Neural progenitor cell (in vitro differentiated cells): ENCODE measurements around the gene STK24. TPM values are rescaled to one million over a fixed set of nuclear protein-coding genes. Genes with fewer than 3 reads are reported as not detected.
"Not testable (repeated sequence)": the region's sequence is repeated elsewhere in the genome, so short reads cannot be mapped to it uniquely, and the experiment has no call there.

Source experiments
- DNase-seq: peaks from one replicate; pipeline ENCODE4 v3.0.0-alpha.2; 2016; ENCODE audit warnings: low spot score
- H2AFZ ChIP-seq: fragments of 200-600 bp; sonication (generic); replicated peaks from 2 replicates; pipeline ENCODE4 v1.6.1; 2016; ENCODE audit warnings: antibody characterized with exemption
- H3F3A ChIP-seq: fragments of 200-600 bp; sonication (generic); 2 replicates; pipeline ENCODE4 v1.6.1; 2016; ENCODE audit warnings: antibody characterized with exemption, low read depth
- H3K27ac ChIP-seq: fragments of 200-600 bp; sonication (generic); 2 replicates; pipeline ENCODE4 v1.5.1; 2016; ENCODE audit warnings: mild to moderate bottlenecking
- H3K27me3 ChIP-seq: fragments of 200-600 bp; sonication (generic); 2 replicates; pipeline ENCODE4 v1.6.1; 2016; ENCODE audit warnings: mild to moderate bottlenecking, moderate library complexity
- H3K36me3 ChIP-seq: fragments of 200-600 bp; sonication (generic); 2 replicates; pipeline ENCODE4 v1.5.1; 2016
- H3K4me1 ChIP-seq: fragments of 200-600 bp; sonication (generic); 2 replicates; pipeline ENCODE4 v1.6.1; 2016; ENCODE audit warnings: mixed run types
- H3K4me2 ChIP-seq: fragments of 200-600 bp; sonication (generic); 2 replicates; pipeline ENCODE4 v1.6.1; 2016
- H3K4me3 ChIP-seq: fragments of 200-600 bp; sonication (generic); 2 replicates; pipeline ENCODE4 v1.5.1; 2016
- H3K79me2 ChIP-seq: fragments of 200-600 bp; sonication (generic); 2 replicates; pipeline ENCODE4 v1.6.1; 2016; ENCODE audit warnings: low read depth
- H3K9ac ChIP-seq: fragments of 200-600 bp; sonication (generic); 2 replicates; pipeline ENCODE4 v1.6.1; 2016
- H3K9me3 ChIP-seq: fragments of 200-600 bp; sonication (generic); 2 replicates; pipeline ENCODE4 v1.5.1; 2016; ENCODE audit warnings: low read depth
- H4K20me1 ChIP-seq: fragments of 200-600 bp; sonication (generic); 2 replicates; pipeline ENCODE4 v1.6.1; 2016; ENCODE audit warnings: low read depth
- H3K27ac Mint-ChIP-seq: 3 replicates; pipeline ENCODE4 v1.8.0; 2021; ENCODE audit warnings: mixed read lengths
- H3K27me3 Mint-ChIP-seq: 2 replicates; pipeline ENCODE4 v1.8.0; 2022; ENCODE audit warnings: low read depth, mild to moderate bottlenecking, inconsistent platforms, moderate library complexity, mixed read lengths; ENCODE audit not compliant: insufficient read depth
- H3K36me3 Mint-ChIP-seq: 3 replicates; pipeline ENCODE4 v1.8.0; 2021; ENCODE audit warnings: mixed read lengths
- H3K4me1 Mint-ChIP-seq: 3 replicates; pipeline ENCODE4 v1.8.0; 2021; ENCODE audit warnings: mixed read lengths
- H3K4me3 Mint-ChIP-seq: 3 replicates; pipeline ENCODE4 v1.8.0; 2021; ENCODE audit warnings: mild to moderate bottlenecking, moderate library complexity, mixed read lengths
- H3K9me3 Mint-ChIP-seq: 3 replicates; pipeline ENCODE4 v1.8.0; 2020; ENCODE audit warnings: mixed read lengths
- CTCF ChIP-seq: fragments of 200-600 bp; sonication (generic); IDR thresholded peaks from 2 replicates; pipeline ENCODE4 v1.5.1; 2017; ENCODE audit warnings: antibody characterized with exemption, mild to moderate bottlenecking
- EZH2 ChIP-seq: fragments of 200-600 bp; sonication (generic); IDR thresholded peaks from 2 replicates; pipeline ENCODE4 v1.6.1; 2017; ENCODE audit warnings: antibody characterized with exemption, mild to moderate bottlenecking, moderate library complexity
- EZH2phosphoT487 ChIP-seq: fragments of 200-600 bp; sonication (generic); IDR thresholded peaks from 2 replicates; pipeline ENCODE4 v1.6.1; 2017; ENCODE audit warnings: antibody characterized with exemption
- total RNA-seq: library from RNA; depleted of rRNA; stranded (reverse); fragments of >200 nt; gene quantifications from 2 replicates; pipeline ENCODE4 v1.2.3, GENCODE V29; 2015; ENCODE audit warnings: low replicate concordance

STK24 gene
- total RNA-seq, 1 donor from 2014 or later: 330 TPM

GRCh38 chr13:98416408-98416807, 160.5 kb downstream of the STK24 start:
- Histone ChIP-seq H3K27ac (no peak overlapping the region), H3F3A (no peaks in the 10 kb centered on the region), H3K4me1 (no peaks in the 10 kb centered on the region), H3K36me3 (no peaks in the 10 kb centered on the region), H3K27me3 (no peaks in the 10 kb centered on the region), H3K9ac (no peak overlapping the region), H3K4me2 (no peak overlapping the region), H3K4me3 (no peak overlapping the region), H3K9me3 (no peaks in the 10 kb centered on the region), H4K20me1 (no peaks in the 10 kb centered on the region), H2AFZ (no peak overlapping the region), H3K79me2 (no peaks in the 10 kb centered on the region)
- no peak overlapping the region for H3K27ac Mint-ChIP-seq
- no peaks in the 10 kb centered on the region for H3K4me1 Mint-ChIP-seq
- DNase-seq: no peak
- TF ChIP-seq EZH2phosphoT487 (no peak), EZH2 (no peak), CTCF (no peak)
- peaks cover 47% of the 10 kb centered on the region for H3K36me3 Mint-ChIP-seq
- H3K9me3 Mint-ChIP-seq: peaks cover 3% of the 10 kb centered on the region
- H3K4me3 Mint-ChIP-seq: no peak overlapping the region
- peaks cover 6% of the 10 kb centered on the region for H3K27me3 Mint-ChIP-seq

- H4K20me1 ChIP-seq: no peaks in the 10 kb centered on the region
- no peaks in the 10 kb centered on the region for H3K4me1 ChIP-seq
- no peaks in the 10 kb centered on the region for H3K27me3 ChIP-seq
- H2AFZ ChIP-seq: no peak overlapping the region
- no peak overlapping the region for H3K9ac ChIP-seq
- H3K4me3 Mint-ChIP-seq: no peak overlapping the region
- DNase-seq: no peak
- H3K27ac Mint-ChIP-seq: no peak overlapping the region
- no peaks in the 10 kb centered on the region for H3F3A ChIP-seq
- peaks cover 3% of the 10 kb centered on the region for H3K9me3 Mint-ChIP-seq
- H3K27ac ChIP-seq: no peak overlapping the region
- no peaks in the 10 kb centered on the region for H3K9me3 ChIP-seq
- no peaks in the 10 kb centered on the region for H3K4me1 Mint-ChIP-seq
- no peak overlapping the region for H3K4me2 ChIP-seq
- no peak for TF ChIP-seq EZH2
- no peak for TF ChIP-seq EZH2phosphoT487
- TF ChIP-seq CTCF: no peak
- H3K36me3 Mint-ChIP-seq: peaks cover 48% of the 10 kb centered on the region
- H3K4me3 ChIP-seq: no peak overlapping the region
- H3K36me3 ChIP-seq: no peaks in the 10 kb centered on the region
- no peaks in the 10 kb centered on the region for H3K79me2 ChIP-seq
- peaks cover 6% of the 10 kb centered on the region for H3K27me3 Mint-ChIP-seq
These were observed 161.4 kb downstream of the STK24 start for GRCh38 chr13:98415326-98416070.

- H3K4me1 ChIP-seq: no peaks in the 10 kb centered on the region
- no peak overlapping the region for H3K4me3 Mint-ChIP-seq
- TF ChIP-seq CTCF (peak; percentile 30), EZH2 (no peak), EZH2phosphoT487 (no peak)
- H3K4me1 Mint-ChIP-seq: no peaks in the 10 kb centered on the region
- peaks cover 3% of the 10 kb centered on the region for H3K9me3 Mint-ChIP-seq
- no peak for DNase-seq
- no peaks in the 10 kb centered on the region for H3F3A ChIP-seq
- H3K27me3 ChIP-seq: no peaks in the 10 kb centered on the region
- H3K79me2 ChIP-seq: no peaks in the 10 kb centered on the region
- H2AFZ ChIP-seq: no peak overlapping the region
- no peaks in the 10 kb centered on the region for H3K36me3 ChIP-seq
- no peak overlapping the region for H3K27ac Mint-ChIP-seq
- H3K9ac ChIP-seq: no peak overlapping the region
- H3K4me2 ChIP-seq: no peak overlapping the region
- peaks cover 6% of the 10 kb centered on the region for H3K27me3 Mint-ChIP-seq
- no peaks in the 10 kb centered on the region for H4K20me1 ChIP-seq
- no peak overlapping the region for H3K4me3 ChIP-seq
- H3K27ac ChIP-seq: no peak overlapping the region
- no peaks in the 10 kb centered on the region for H3K9me3 ChIP-seq
- H3K36me3 Mint-ChIP-seq: peaks cover 50% of the 10 kb centered on the region
These were observed 163.1 kb downstream of the STK24 start for GRCh38 chr13:98413796-98414195.

- H3K36me3 ChIP-seq, DNase-seq, H3K4me2 ChIP-seq, H3K4me3 Mint-ChIP-seq, H3K4me1 ChIP-seq, H3K4me1 Mint-ChIP-seq, H3K9me3 Mint-ChIP-seq, H3K27ac Mint-ChIP-seq, H4K20me1 ChIP-seq, H3K27me3 ChIP-seq, H3K9ac ChIP-seq, H3K27ac ChIP-seq, H3K79me2 ChIP-seq, H2AFZ ChIP-seq, H3K4me3 ChIP-seq, H3K9me3 ChIP-seq, H3F3A ChIP-seq, H3K27me3 Mint-ChIP-seq: not testable (repeated sequence)
- peaks cover 50% of the 10 kb centered on the region for H3K36me3 Mint-ChIP-seq
These were observed 163.6 kb downstream of the STK24 start for GRCh38 chr13:98413278-98413677.
